Measurements from ENCODE around the gene PLAGL1.

GRCh38 chr6:143929975-143930374 is 78.1 kb downstream of the PLAGL1 start:
- TF ChIP-seq POLR2A (IDR thresholded peaks at IDR 0.05) (no peak), CTCF (IDR thresholded peaks at IDR 0.05) (no peak)
